H4 (cell line): ENCODE results near the gene MSRB1. TPM values are rescaled to one million over a fixed set of nuclear protein-coding genes. Genes with fewer than 3 reads are reported as not detected.

ENCODE experiments used
- DNase-seq: peaks from one replicate; pipeline ENCODE4 v3.0.0-alpha.2; 2015; ENCODE audit warnings: low spot score
- total RNA-seq: library from RNA; depleted of rRNA; stranded (reverse); fragments of >200 nt; shearing (Covaris generic); gene quantifications from 2 replicates; pipeline ENCODE4 v1.2.3, GENCODE V29; 2014

Gene MSRB1
- total RNA-seq, 1 experiment from 2014 or later = 25.3 TPM

DNA sequence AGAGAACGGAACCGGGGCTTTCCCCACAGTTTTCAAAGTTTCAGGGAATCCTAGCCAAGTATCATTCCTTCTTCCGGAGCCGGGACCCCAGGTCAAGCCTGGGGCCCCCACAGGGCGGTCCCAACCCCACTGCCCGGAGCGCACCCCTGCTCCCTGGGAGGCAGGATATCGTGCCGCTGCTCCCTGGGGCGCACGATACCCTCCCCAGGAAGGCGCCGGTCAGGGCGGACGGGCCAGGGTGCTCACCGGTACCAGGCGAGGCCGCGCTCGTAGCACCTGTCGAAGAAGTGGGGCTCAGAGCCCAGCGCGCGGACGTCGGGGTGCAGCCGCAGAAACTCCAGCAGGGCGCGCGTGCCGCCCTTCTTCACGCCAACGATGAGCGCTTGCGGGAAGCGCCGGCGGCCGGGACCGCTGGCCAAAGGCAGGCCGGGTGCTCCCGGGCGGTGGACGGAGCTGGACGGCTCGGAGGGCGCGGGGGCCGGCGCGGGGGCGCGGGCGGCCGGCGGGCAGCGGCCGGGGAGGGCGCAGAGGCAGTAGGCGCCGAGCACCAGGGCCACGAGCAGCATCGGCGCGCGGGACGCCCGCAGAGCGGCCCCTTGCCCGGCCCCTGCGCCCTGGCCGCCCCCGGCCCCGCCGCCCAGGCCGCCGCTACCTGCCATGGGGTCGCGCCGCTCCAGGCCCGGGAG, 25.2 kb downstream of the MSRB1 start:
- no peak for DNase-seq

DNA sequence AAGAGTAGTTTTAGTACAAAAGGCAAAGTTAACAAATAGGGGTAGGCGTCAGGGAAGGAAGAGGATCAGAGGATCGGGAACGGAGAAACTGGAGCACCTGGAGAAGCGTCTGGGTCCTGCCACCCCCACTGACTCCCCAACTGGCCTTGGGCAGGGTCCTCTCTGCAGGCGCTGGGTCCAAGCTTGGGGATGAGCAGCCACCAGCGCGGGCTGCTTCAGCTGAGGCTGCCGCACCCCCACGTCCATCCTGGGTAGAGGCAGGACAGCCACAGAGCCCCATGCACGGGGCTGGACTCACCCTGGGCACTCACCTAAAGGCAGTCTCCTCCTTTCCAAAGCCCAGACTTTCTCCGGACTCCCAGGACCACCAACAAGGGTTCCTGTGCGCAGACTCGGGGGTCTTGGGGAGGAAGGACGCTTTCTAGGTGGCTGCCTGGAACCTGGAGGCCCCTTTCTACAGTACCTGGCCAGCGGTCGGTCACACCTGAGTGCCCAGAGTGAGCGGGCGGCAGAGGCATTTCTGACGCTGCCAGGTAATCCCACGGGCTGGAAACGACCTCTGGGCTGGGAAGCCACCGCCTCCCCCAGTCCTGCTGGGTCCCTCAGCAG, 25.8 kb downstream of the MSRB1 start:
- no peak for DNase-seq

DNA sequence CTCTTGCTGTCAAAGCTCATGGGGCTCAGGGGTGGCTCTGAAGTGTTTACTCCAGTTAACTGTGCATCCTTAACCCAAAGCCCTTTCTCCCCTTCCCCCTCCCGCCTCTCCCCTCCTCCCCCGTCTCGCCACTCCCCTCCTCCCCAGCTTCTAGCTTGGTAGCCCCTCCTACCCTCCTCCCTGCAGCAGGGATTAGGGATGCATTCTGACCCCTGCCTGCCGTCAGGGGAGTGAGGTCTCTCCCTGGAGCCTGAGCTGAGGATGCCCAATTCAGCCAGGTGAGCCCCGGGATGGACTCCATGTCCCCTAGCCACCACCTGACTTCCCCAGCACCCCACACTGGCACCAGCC, 26.4 kb downstream of the MSRB1 start:
- no peak for DNase-seq

DNA sequence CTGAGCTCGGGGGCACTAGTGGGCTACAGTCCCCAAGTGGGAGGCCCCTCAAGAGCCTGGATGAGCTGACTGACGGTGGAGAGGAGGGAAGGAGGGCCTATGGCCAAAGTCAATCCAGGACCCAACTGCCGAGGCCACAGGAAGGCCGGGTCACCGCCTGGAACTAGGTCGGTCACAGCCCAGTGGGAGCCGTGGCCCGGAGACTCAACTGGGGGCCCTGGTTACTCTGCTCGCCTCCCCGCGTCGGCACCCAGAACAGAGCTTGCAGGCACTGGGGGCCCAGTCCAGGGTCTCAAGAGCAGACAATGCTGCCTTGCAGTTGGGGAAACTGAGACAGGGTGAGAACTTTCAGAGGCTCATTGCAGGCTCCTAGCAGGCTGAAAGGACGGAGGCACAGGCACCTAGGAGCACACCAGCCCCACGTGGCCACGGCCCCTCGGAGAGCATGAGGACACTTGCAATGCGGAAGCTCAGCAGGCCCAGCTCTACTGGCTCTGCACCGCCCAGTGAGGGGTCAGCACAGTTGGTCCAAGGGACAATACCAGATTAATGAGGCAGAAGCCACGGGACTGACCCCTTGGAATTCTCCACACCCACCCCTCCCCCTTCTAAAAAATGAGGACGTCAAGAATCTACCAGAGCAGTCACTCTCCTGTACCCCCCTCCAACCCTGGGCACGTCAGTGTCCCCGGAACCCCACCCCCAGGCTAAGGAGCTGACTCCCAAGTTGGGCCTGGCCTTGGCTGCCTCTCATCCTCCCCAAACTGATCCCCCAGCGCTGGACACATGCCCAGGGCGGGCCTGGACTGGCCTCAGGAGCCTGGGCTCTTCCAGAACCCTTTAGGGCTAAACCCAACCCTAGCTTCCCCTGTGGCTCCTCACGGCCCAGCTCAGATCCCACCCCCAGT, 27.0 kb downstream of the MSRB1 start:
- DNase-seq = no peak

DNA sequence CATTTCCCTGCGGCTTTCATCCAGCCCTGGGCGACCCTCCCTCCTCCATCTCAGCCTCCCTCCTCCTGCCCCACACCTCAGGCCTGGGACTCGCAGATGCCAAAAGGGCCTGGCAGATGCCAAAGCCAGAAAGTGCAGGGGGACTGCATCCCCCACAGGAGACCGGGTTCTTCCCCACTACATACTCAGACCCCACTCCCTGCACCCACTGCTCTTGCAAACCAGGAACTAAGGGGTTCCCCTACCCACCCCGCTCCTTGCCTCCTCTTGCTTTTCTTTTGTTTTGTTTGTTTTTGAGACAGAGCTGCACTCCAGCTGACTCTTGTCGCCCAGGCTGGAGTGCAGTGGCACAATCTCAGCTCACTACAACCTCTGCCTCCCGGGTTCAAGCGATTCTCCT, 28.0 kb downstream of the MSRB1 start:
- DNase-seq = no peak

DNA sequence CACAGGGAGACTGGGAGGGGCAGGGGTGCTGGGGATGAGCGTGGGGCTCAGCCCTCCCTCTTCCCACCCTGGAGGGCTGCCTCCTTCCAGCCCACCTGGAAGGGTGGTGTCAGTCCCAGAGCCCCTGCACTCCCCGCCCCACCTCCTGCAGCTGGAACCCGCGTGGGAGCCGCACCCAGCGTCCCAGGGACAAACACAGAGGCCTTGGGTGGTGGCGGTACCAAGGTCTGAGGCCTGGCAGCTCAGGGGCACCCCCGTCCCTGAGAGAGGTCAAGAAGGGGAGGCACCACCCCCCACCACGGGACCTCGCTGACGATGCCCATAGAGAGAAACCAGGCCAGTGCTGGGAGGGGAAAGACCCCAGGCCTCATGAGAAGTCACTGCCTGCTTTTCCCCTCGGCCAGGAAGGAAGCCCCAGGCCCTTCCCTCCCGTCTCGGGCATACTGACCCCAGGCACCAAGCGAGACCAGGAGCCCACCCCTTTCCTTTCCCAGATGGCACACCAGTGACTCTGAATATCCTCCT, 28.9 kb downstream of the MSRB1 start:
- DNase-seq = no peak

DNA sequence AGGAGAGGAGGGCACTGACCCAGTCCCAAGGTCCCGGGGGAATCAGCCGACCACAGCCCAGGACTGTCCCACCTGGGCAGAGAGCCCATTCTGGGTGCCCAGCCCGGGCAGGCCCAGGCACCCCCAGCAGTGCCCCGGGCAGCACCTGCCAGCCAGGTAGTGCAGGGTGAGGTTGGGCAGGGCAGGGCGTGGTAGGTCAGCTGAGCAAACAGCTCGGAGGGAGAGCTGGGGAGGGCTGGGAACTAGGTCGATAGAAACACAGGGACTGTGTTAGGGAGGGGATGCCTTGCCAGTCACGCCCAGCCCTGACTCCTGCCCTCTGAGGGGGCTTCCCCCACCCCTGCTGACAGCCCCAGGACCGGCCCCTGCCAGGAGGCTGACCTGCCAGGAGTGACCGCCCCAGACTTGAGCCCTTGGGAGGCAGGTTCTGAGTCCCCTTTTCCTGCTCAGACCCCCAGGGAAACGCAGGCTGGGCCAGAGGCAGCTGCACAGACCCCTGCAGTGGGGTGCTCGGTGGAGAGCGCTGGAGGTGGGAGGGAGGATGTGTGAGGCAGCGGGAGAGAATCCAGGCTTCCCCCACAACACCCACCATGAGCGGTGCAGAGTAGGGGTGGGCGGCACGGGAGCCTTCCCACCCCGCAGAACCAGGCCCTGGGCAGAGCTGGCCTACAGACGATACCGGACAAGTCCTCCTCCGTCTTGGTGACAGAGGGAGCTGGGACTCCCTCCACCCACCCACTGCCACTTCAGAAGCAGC, 29.5 kb downstream of the MSRB1 start:
- DNase-seq = no peak

DNA sequence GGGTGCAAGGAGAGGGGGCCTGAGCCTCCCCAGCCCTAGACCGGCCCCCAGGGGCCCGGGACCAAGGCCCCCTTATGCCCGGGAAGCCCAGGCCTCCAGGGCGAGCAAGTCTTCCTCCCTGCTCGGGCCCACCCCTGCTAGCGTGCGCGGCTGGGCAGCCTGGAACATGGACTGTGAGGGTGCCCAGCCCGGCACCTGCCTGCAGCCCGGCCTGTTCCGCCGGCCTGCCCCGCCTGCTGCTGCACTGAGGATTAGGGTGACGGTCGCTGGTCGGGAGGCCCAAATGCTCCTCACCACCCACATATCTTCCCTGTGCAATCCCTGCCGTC, 30.8 kb downstream of the MSRB1 start:
- no peak for DNase-seq

DNA sequence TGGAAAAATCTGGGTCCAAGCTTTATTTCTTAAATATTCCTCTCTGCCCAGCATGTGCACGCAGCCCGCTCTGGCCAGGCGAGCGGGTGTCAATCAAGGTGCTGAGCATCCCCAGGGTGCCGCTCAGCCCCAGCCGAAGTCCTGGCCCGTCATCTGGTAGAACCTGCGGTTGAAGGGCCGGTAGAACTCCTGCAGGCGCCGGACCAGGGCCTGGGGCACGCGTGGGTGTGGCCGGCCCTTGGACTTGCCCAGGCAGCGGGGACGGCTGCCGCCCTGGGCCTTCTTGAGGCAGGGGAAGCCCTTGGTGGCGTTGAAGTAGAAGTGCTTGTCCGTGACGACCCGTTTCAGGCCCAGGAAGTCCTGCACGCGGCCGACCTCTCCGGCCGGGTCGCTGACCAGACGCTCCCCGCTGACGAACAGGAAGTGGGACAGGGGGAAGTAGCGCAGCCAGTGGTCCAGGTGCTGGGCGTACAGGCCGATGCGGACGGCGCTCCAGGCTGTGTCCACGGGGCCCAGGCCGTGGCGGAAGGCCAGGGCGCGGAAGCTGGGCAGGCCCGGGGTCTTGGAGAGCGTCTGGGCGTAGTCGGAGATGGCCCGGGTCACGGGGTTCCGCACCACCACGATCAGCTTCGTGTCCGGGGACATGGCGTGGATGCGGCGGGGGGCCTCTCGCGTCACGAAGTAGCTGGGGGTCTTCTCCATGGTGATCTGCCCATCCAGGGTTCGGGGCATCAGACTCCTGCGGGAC, 31.4 kb downstream of the MSRB1 start:
- DNase-seq = no peak

DNA sequence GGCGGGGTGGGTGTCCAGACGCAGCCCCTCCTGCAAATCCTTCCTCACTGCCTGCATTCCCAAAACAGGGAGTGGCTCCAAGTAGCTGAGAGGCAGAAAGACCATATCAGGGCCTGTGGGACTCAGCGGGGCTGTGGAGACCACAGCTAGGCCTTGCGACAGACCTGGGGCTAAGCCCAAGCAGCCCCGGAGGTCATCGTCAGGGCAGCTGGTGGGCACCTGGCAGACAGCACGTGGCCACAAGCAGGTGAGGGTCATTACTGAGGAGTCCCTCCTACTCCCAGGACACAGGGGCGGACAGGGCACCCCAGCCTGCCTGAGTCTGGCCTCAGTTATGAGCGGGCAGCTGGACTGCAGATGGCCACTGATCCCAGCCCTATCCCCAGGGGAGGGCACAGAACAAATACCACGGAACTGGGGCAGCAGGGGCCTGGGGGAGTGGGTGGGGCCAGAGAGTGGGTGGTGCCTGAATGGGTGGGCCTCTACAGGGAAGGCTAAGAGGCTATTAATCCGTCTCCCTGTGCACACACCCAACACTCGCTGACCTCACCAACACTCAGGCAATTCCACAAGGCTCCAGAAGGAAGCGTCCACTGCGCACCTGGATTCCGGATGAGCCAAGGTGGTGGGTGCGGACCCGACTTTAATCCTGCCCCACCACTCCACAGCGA, 33.3 kb downstream of the MSRB1 start:
- DNase-seq = no peak

DNA sequence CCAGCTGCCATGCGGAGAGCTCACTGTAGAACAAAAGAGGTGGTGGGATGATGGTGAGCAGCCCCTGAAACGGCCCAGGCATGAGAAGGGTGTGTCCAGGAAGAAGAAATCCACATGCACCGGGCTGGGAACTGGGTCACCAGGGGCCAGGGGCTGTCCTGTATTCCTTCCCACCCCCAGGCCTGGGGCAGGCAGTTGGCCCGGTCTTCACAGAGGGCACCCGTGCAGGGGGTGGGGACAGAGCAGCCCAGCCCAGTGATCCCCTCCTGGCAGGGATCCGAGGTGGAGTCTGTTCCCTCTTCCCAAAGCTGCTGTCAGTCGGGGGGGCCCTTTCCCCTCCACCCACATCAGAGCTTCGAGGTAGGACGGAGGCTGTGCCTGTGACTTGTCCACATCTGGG, 34.0 kb downstream of the MSRB1 start:
- DNase-seq = no peak

DNA sequence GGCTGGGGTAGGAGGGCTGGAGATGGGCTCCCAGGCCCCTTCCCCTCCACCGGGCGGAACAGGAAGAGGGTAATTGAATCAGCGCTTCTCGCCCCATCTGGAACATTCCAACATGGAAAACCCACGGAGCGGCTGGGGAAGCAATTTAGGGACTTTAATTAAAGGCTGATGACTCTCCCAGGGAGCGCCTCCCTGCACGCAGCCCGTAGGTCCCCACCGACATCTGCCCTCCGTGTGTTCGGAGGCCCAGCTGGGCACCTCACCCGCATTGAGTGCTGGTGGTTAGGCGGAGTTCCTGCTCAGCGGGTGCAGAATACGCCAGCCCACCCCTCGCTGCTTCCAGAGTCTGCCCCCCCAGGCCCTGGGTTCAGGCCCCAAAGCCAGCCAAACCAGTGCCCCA, 34.8 kb downstream of the MSRB1 start:
- no peak for DNase-seq

DNA sequence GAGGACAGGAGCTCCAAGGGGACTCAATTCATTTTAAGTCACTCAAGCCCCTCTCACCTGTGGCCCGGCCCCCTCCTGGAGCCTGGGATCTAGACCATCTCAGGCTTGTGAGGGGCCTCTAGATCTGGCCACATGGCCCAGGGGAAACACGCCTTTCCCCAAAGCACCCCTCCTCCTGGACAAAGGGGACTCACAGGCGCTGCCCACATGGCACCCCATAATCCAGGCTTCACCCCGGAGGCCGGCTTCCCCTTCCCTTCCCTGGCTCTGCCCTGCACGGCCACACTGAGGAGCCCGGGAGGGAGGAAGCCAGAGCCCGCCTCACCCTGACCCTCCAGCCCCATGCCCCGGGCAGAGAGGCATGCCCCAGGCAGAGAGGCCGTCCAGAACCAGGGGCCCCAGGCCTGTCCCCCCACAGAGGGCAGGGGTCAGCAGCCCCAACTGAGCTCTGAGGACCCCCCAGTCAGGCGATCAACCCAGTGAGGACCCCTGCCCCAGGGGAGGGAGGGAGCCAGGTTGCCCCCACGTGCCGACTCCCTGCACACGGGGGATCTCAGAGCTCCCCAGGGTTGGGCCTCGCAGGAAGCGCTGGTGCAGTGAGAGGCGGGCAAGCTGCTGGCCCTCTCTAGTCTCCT, 35.7 kb downstream of the MSRB1 start:
- no peak for DNase-seq

DNA sequence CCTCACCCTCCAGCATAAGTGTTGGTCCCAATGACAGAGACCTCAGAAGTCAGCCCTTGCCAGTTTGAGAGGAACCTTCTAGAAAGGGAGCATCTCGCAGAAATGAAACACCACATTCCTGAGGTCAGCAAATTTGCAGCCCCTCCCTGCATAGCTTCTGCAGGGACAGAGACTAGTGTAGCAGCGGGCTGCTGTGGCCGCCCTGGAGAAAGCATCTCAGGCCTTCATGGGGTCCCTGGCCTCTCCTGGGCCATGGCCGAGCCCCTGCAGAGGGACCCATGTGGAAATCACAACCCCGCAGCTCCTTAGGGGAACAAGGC, 36.2 kb downstream of the MSRB1 start:
- DNase-seq = no peak

DNA sequence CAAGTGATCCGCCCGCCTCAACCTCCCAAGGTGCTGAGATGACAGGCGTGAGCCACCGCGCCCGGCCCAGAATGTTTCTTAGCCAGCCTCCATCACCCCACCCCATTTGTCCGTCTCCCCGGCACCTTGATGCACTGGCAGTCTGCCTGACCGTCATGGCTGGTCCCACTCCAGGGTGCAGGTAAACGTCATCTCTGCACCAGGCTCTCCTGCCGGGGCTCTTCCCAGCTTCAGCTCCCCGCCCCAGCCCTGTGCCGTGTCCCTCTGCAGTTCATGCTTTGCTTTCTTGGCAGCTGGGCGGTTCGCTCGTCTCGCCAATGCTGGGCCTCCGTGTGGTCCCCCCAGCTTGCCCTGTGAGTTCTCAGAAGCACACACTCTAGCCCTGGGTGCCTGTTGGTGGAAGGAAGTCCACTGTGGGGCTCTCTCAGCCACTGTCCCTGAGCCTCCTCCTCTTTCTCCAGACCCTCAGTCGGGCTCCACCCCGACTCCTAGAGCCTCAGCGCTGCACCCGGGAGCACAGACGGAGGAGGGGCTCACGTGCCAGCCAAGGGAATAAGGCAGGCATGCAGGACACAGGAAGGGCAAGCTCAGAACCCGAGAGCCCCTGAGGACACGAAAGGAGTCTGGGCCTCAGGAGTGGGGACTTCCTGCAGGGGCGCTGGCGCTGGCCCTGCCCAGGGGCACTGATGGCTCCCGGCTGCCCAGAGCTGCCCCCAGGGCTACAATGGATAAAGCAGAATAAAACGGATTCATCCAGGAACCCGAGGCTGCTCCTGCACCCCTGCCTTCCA, 36.7 kb downstream of the MSRB1 start:
- DNase-seq = no peak

DNA sequence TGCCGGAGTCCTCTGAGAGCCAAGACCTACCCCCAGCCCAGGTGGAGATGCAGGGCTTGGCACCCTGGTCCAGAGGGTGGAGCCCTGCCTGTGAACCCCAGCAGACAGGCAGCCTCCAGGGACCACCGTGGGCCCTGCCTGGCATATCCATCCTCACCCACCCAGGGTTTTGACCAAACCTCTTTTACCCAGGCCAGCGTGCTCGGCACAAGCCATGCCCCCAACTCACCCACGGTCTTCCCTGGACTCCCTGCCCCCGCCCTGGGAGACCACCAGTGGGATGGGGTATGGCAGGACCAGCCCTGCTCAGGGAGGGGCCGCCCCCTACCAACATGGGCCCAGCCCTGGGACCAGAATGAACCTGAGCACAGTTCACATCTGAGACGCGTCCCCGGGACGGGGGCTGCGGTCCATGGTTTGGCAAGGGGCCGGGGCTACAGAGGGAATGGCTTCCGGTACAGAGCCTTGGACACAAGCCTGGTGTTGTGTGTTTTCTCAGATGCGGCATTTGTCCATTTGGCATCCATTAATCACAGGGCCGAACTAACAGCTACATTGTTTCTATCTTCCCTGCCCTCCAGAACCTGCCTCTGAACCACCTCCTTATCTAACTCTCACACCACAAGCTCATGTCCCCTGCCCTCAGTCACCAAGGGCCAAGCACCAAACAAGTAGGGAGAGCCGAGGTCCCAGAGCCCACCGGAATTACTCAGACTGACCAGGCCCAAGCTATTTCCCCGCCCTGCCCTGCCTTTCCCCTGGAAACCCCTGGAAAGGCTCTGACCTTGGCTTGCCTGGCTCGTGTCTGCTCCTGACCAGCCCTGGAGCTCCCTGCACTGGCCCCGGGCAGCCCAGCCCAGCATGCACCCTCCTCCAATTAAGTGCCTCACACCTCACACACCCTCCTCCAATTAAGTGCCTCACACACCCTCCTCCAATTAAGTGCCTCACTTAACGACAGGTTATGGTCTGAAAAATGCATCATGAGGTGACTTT, 38.9 kb downstream of the MSRB1 start:
- no peak for DNase-seq

DNA sequence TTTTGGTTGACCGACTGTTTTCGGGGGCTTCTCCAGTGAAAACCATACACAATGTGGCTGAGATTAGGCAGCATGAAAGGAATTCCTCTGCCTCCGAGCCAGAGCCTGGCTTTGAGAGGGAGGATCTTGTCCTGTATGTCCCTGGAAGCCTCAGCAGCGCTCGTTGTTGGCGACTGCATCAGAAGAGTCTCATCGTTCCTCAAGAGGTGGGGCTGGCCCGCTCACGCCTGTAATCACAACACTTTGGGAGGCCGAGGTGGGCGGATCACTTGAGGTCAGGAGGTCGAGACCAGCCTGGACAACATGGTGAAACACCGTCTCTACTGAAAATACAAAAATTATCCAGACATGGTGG, 39.8 kb downstream of the MSRB1 start:
- no peak for DNase-seq

DNA sequence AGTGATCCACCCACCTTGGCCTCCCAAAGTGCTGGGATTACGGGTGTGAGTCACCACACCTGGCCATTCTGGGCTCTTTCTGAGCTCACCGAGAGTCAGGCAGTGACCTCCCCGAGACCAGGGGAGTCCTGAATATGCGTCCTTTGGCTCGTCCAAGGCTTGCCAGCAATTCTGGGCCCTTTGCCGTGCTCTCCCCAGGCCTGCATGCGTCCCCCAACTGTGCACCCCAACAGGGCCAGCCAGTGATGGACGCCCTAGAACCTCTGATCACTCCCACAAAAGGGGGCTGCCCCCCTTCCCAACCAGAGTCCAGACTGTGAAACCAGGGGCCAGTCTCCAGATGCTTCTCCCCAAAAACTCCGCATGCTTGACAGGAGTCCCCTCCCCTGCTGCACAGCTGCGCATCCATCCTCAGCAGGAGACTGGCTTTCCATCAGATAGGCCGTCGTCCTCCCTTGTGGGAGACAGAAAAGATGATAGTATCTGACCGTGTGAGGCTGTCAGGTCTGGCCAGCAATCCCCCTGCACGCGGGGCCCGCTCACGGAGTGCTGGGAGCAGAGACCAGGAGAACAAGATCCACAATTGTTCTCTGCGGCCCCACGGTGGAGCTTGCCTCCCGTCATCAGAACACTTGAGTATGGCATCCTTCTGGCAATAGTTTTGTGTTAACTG, 40.3 kb downstream of the MSRB1 start:
- DNase-seq = no peak
